HCT116 (cell line): ENCODE measurements around the gene CASK. TPM values are rescaled to one million over a fixed set of nuclear protein-coding genes. Genes with fewer than 3 reads are reported as not detected.

Source experiments
- ATAC-seq: fragments of 200-7000 bp; cut with Tn5 transposase; 2 replicates; pipeline ENCODE4 v1.9.1; 2020; ENCODE audit warnings: mild to moderate bottlenecking, moderate library complexity
- BruUV-seq: library from RNA; stranded (reverse); fragments of 400-500 nt; replicated peaks from 2 replicates; lab custom pipeline; 2021; lab: Mats Ljungman, UMichigan
- CTCF ChIA-PET: fragments of 300-600 bp; sonication (Branson Sonifier 250); formaldehyde crosslinking; loops from one replicate; lab custom pipeline; 2021; ENCODE audit warnings: antibody characterized with exemption; lab: Charles Lee
- POLR2A ChIA-PET: fragments of 300-600, 350-600 bp; sonication (Branson Sonifier 250); formaldehyde crosslinking; loops from one replicate; lab custom pipeline; 2021; ENCODE audit warnings: antibody characterized with exemption; lab: Charles Lee
- RAD21 ChIA-PET, 2 experiments: fragments of 300-600 bp; sonication (Branson Sonifier 250); formaldehyde crosslinking; loops; one replicate each; lab custom pipeline; 2023; ENCODE audit warnings: low total read pairs in 2 of 2; ENCODE audit not compliant: uncharacterized antibody in 2 of 2, unreplicated experiment in 2 of 2, low non-redundant PET in 1 of 2; lab: Charles Lee
- DNase-seq: peaks from one replicate; pipeline ENCODE4 v3.0.0-alpha.2; 2010; ENCODE audit warnings: low read depth, low spot score
- H2AFZ ChIP-seq: fragments of 200-600 bp; shearing (Covaris generic), sonication (generic); 2 replicates; pipeline ENCODE4 v1.6.1; 2017; ENCODE audit warnings: low read depth, mixed run types, mixed read lengths, antibody characterized with exemption, low read length; ENCODE audit not compliant: poor library complexity, severe bottlenecking
- H3K27ac ChIP-seq: 2 replicates; pipeline ENCODE4 v1.5.1; 2012; ENCODE audit warnings: low read depth, low read length
- H3K27me3 ChIP-seq: fragments of 200-600 bp; sonication (generic); 2 replicates; pipeline ENCODE4 v1.6.1; 2016; ENCODE audit warnings: mixed run types, low read length, mixed read lengths; ENCODE audit not compliant: insufficient read depth
- H3K36me3 ChIP-seq, 2 experiments: fragments of 200-500 bp in 1 of 2; fragments of 200-600 bp in 1 of 2; sonication (Bioruptor generic) in 1 of 2; sonication (generic) in 1 of 2; 2 replicates each; pipeline versions ENCODE4 v1.5.1 to v1.6.1; 2014 to 2016; ENCODE audit warnings: low read length in 2 of 2, inconsistent platforms in 1 of 2, mixed read lengths in 1 of 2, mixed run types in 1 of 2; ENCODE audit not compliant: insufficient read depth in 2 of 2, control insufficient read depth in 1 of 2
- H3K4me1 ChIP-seq, 2 experiments: fragments of 200-600 bp in 1 of 2; sonication (generic) in 1 of 2; 2 replicates each; pipeline versions ENCODE4 v1.5.1 to v1.6.1; 2012 to 2017; ENCODE audit warnings: low read length in 2 of 2, inconsistent platforms in 1 of 2, mild to moderate bottlenecking in 1 of 2, mixed read lengths in 1 of 2, mixed run types in 1 of 2, moderate library complexity in 1 of 2; ENCODE audit not compliant: insufficient read depth in 2 of 2, control insufficient read depth in 1 of 2
- H3K4me2 ChIP-seq: fragments of 200-600 bp; sonication (generic); 2 replicates; pipeline ENCODE4 v1.6.1; 2017; ENCODE audit warnings: mixed run types, low read length, mixed read lengths
- H3K4me3 ChIP-seq, 2 experiments: fragments of 200-600 bp in 1 of 2; sonication (generic) in 1 of 2; replicated peaks in 1 of 2; 2 replicates each; pipeline ENCODE4 v1.5.1; 2011 to 2016; ENCODE audit warnings: low read length in 2 of 2, control low read depth in 1 of 2, low read depth in 1 of 2, mild to moderate bottlenecking in 1 of 2, mixed read lengths in 1 of 2, mixed run types in 1 of 2
- H3K79me2 ChIP-seq: fragments of 200-600 bp; sonication (generic); 2 replicates; pipeline ENCODE4 v1.6.1; 2017; ENCODE audit warnings: mild to moderate bottlenecking, mixed run types, low read length, moderate library complexity, mixed read lengths; ENCODE audit not compliant: insufficient read depth
- H3K9ac ChIP-seq: fragments of 200-600 bp; sonication (generic); 2 replicates; pipeline ENCODE4 v1.6.1; 2016; ENCODE audit warnings: low read length, mixed read lengths
- H3K9me2 ChIP-seq: fragments of 200-600 bp; sonication (generic), shearing (Covaris generic); 2 replicates; pipeline ENCODE4 v1.6.1; 2017; ENCODE audit warnings: mixed run types, mild to moderate bottlenecking, moderate library complexity; ENCODE audit not compliant: insufficient read depth
- H3K9me3 ChIP-seq, 2 experiments: fragments of 200-500 bp in 1 of 2; fragments of 200-600 bp in 1 of 2; sonication (Bioruptor generic) in 1 of 2; sonication (generic) in 1 of 2; 2 replicates each; pipeline ENCODE4 v1.6.1; 2014 to 2017; ENCODE audit warnings: low read length in 2 of 2, mixed read lengths in 2 of 2, inconsistent platforms in 1 of 2, low read depth in 1 of 2, mild to moderate bottlenecking in 1 of 2, mixed run types in 1 of 2, moderate library complexity in 1 of 2; ENCODE audit not compliant: control insufficient read depth in 1 of 2, insufficient read depth in 1 of 2
- H4K20me1 ChIP-seq: fragments of 200-600 bp; sonication (generic), shearing (Covaris generic); 2 replicates; pipeline ENCODE4 v1.6.1; 2017; ENCODE audit warnings: mixed run types, mild to moderate bottlenecking, moderate library complexity; ENCODE audit not compliant: insufficient read depth
- CBX3 ChIP-seq: IDR thresholded peaks from 2 replicates; pipeline ENCODE4 v1.6.1; 2012; ENCODE audit warnings: low read depth
- CTCF ChIP-seq, 3 experiments: fragments of 200-600 bp in 1 of 3; sonication (generic) in 1 of 3; IDR thresholded peaks in 2 of 3; conservative IDR thresholded peaks in 1 of 3; 2 replicates each; pipeline ENCODE4 v1.5.1; 2012 to 2017; ENCODE audit warnings: low read depth in 2 of 3, low read length in 2 of 3, antibody characterized with exemption in 1 of 3, borderline replicate concordance in 1 of 3, control low read depth in 1 of 3, mild to moderate bottlenecking in 1 of 3, mixed read lengths in 1 of 3, mixed run types in 1 of 3, moderate library complexity in 1 of 3; ENCODE audit not compliant: insufficient read depth in 1 of 3
- EGR1 ChIP-seq: IDR thresholded peaks from 2 replicates; pipeline ENCODE4 v1.6.1; 2012; ENCODE audit warnings: low read depth
- POLR2AphosphoS5 ChIP-seq: IDR thresholded peaks from 2 replicates; pipeline ENCODE4 v1.6.1; 2011; ENCODE audit warnings: mild to moderate bottlenecking, low read depth, low read length, moderate library complexity
- RAD21 ChIP-seq: IDR thresholded peaks from 2 replicates; pipeline ENCODE4 v1.6.1; 2012; ENCODE audit warnings: low read depth, mild to moderate bottlenecking
- REST ChIP-seq: IDR thresholded peaks from 2 replicates; pipeline ENCODE4 v1.6.1; 2012; ENCODE audit warnings: low read depth
- SP1 ChIP-seq: IDR thresholded peaks from 2 replicates; pipeline ENCODE4 v1.6.1; 2012; ENCODE audit warnings: low read depth
- ZFX ChIP-seq: fragments of 450-650 bp; IDR thresholded peaks from 2 replicates; pipeline ENCODE4 v1.6.1; 2017
- ZNF274 ChIP-seq: fragments of 200-500 bp; sonication (Bioruptor generic); IDR thresholded peaks from 2 replicates; pipeline ENCODE4 v1.6.1; 2014; ENCODE audit warnings: mild to moderate bottlenecking, low read depth, low read length, inconsistent platforms
- intact Hi-C: fragments of 100-400 bp; cut with micrococcal nuclease; formaldehyde crosslinking; loops from 2 replicates; pipeline ENCODE4 v1.10.0; 2022
- total RNA-seq: library from RNA; stranded (reverse); gene quantifications from one replicate; pipeline ENCODE4 v1.2.1, GENCODE V29; 2021; ENCODE audit not compliant: unreplicated experiment

CASK gene
- total RNA-seq, 1 experiment from 2014 or later, result 39.0 TPM

GRCh38 chrX:41946989-41947612 is 23.7 kb upstream of the CASK start:
- ChIA-PET CTCF (no interaction called here), POLR2A (no interaction called here)
- Histone ChIP-seq H3K27ac (no peak overlapping the region), H2AFZ (no peak overlapping the region), H3K27me3 (no peaks in the 10 kb centered on the region), H4K20me1 (no peaks in the 10 kb centered on the region), H3K36me3 (no peaks in the 10 kb centered on the region), H3K79me2 (no peaks in the 10 kb centered on the region), H3K4me2 (no peak overlapping the region), H3K9me2 (no peaks in the 10 kb centered on the region), H3K4me3 (no peak overlapping the region)
- TF ChIP-seq ZFX (no peak), POLR2AphosphoS5 (no peak), CTCF (IDR thresholded peaks at IDR 0.05 in 2 of 3, conservative IDR thresholded peaks at IDR 0.05 in 1 of 3; ENCODE audit: borderline replicate concordance in 1 of 3, insufficient read depth in 1 of 3, low read depth in 2 of 3, low read length in 2 of 3) (no peak), ZNF274 (no peak), SP1 (no peak), CBX3 (no peak), RAD21 (no peak), EGR1 (no peak), REST (no peak)
- TF ChIP-seq, all 23 proteins: peak for 0
- BruUV-seq, result no TSS peak
- RAD21 ChIA-PET, result no interaction called here
- ATAC-seq (no peak), DNase-seq (no peak)
- Histone ChIP-seq H3K4me1 (no peaks in the 10 kb centered on the region), H3K9ac (no peak overlapping the region), H3K9me3 (no peaks in the 10 kb centered on the region)
- intact Hi-C loops, result no loop called here
